Activated T-helper 2 cell treated with anti-CD3 and anti-CD28 coated beads, Interferon-gamma antibody, Interleukin-2, Interleukin-4, amounts not matched to agents 10 μg/mL and 5 μg/mL and 100 μg/mL, durations not matched to agents 14 hours and 24 hours and 36 hours (primary cell): ENCODE measurements around the gene CCDC134. TPM values are rescaled to one million over a fixed set of nuclear protein-coding genes. Genes with fewer than 3 reads are reported as not detected.

Experiments
- DNase-seq: peaks from one replicate; pipeline ENCODE4 v3.0.0; 2021; ENCODE audit warnings: low spot score
- H3K27ac Mint-ChIP-seq: one replicate; pipeline ENCODE4 v1.8.0; 2021; ENCODE audit warnings: mixed read lengths
- H3K27me3 Mint-ChIP-seq: one replicate; pipeline ENCODE4 v1.8.0; 2021; ENCODE audit warnings: low read depth, mixed read lengths
- H3K36me3 Mint-ChIP-seq: one replicate; pipeline ENCODE4 v1.8.0; 2021; ENCODE audit warnings: low read depth, mixed read lengths
- H3K4me1 Mint-ChIP-seq: one replicate; pipeline ENCODE4 v1.8.0; 2021; ENCODE audit warnings: low read depth, mixed read lengths
- H3K4me3 Mint-ChIP-seq: one replicate; pipeline ENCODE4 v1.8.0; 2021; ENCODE audit warnings: low read depth, mild to moderate bottlenecking, moderate library complexity, mixed read lengths
- H3K9me3 Mint-ChIP-seq: one replicate; pipeline ENCODE4 v1.8.0; 2021; ENCODE audit warnings: mixed read lengths
- intact Hi-C: fragments of 100-400 bp; cut with micrococcal nuclease; formaldehyde crosslinking; loops from one replicate; pipeline ENCODE4 v1.15.1; 2023
- total RNA-seq: library from RNA; stranded (reverse); gene quantifications from 2 replicates; pipeline ENCODE4 v1.2.3, GENCODE V29; 2022

Gene CCDC134
- total RNA-seq, 1 donor from 2014 or later, result 17.4 TPM

GRCh38 chr22:41775976-41776375 is 24.5 kb upstream of the CCDC134 start:
- DNase-seq, result no peak
- H3K27me3 Mint-ChIP-seq, result no peaks in the 10 kb centered on the region
- H3K27ac Mint-ChIP-seq, result no peak overlapping the region
- no peaks in the 10 kb centered on the region for H3K9me3 Mint-ChIP-seq
- intact Hi-C loops, result no loop called here
- H3K4me3 Mint-ChIP-seq, result no peak overlapping the region
- no peaks in the 10 kb centered on the region for H3K36me3 Mint-ChIP-seq
- peaks cover 16% of the 10 kb centered on the region for H3K4me1 Mint-ChIP-seq

DNA sequence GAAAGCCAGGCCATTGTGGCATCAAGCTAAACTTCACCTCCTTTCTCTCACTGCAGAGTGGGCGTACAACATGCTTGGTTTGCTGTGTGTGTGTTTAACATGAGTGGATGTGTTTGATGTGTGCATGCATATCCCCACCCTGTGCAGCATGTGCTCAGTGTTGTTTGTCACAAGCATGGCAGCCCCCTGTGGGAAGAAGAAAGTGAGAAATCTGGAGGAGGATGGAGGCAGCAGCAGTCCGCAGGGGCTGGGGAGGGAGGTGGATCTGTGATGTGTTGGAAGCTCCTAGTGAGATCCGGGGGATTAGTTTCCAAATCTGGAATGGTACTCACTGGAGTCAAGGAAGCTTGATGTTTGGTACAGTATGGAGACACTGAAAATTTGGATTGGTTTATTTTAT is 24.1 kb upstream of the CCDC134 start:
- H3K27me3 Mint-ChIP-seq, result no peaks in the 10 kb centered on the region

GRCh38 chr22:41777749-41778425 is 22.6 kb upstream of the CCDC134 start:
- intact Hi-C loops, result no loop called here
- H3K27me3 Mint-ChIP-seq, result no peaks in the 10 kb centered on the region
- DNase-seq, result no peak
- H3K4me1 Mint-ChIP-seq, result peaks cover 25% of the 10 kb centered on the region
- H3K27ac Mint-ChIP-seq, result no peak overlapping the region
- no peaks in the 10 kb centered on the region for H3K9me3 Mint-ChIP-seq
- no peak overlapping the region for H3K4me3 Mint-ChIP-seq
- H3K36me3 Mint-ChIP-seq, result no peaks in the 10 kb centered on the region

More for the DNA sequence above, 24.1 kb upstream of the CCDC134 start:
- H3K36me3 Mint-ChIP-seq, result no peaks in the 10 kb centered on the region
- H3K27ac Mint-ChIP-seq, result no peak overlapping the region
- peaks cover 16% of the 10 kb centered on the region for H3K4me1 Mint-ChIP-seq
- no peaks in the 10 kb centered on the region for H3K9me3 Mint-ChIP-seq
- H3K4me3 Mint-ChIP-seq, result no peak overlapping the region
- no peak for DNase-seq
- intact Hi-C loops, result no loop called here

DNA sequence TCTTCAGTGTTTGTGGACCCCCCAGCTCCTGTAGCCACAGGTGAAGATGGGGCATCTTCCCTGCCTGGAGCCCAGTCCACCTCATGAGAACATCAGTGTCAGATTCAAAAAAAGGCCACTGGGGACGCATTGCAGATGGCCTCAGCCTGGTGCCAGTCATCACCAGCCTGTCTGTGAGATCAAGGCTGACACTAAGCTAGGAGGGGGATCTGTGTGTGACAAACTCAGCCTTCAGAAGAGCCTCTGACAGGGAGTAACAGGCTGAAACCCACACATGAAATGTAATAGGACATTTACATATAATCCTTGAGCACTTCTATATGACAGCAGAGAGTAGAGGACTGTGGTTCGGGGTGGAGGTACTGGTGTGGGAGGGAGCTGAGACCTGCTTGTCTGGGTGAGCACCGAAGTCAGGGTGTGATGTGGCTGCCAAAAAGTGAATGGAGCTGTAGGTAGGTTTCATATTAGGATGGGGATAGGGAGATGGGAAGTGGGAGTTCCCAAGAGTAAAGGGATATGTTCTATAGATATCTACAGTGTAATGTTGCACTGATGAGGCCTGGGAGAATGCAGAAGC is 20.5 kb upstream of the CCDC134 start:
- Mint-ChIP-seq H3K4me3 (peak overlapping the region; percentile 75), H3K9me3 (no peaks in the 10 kb centered on the region), H3K27me3 (no peaks in the 10 kb centered on the region), H3K36me3 (peaks cover 8% of the 10 kb centered on the region), H3K27ac (peak overlapping the region; percentile 94), H3K4me1 (peaks cover 31% of the 10 kb centered on the region)
- intact Hi-C loops, result loop anchor here (2.0 to 5.0 kb wide), 2 partner anchors 53 to 83 kb away; partner anchors contain the start of genes MEI1 and SREBF2
- DNase-seq, result no peak

DNA sequence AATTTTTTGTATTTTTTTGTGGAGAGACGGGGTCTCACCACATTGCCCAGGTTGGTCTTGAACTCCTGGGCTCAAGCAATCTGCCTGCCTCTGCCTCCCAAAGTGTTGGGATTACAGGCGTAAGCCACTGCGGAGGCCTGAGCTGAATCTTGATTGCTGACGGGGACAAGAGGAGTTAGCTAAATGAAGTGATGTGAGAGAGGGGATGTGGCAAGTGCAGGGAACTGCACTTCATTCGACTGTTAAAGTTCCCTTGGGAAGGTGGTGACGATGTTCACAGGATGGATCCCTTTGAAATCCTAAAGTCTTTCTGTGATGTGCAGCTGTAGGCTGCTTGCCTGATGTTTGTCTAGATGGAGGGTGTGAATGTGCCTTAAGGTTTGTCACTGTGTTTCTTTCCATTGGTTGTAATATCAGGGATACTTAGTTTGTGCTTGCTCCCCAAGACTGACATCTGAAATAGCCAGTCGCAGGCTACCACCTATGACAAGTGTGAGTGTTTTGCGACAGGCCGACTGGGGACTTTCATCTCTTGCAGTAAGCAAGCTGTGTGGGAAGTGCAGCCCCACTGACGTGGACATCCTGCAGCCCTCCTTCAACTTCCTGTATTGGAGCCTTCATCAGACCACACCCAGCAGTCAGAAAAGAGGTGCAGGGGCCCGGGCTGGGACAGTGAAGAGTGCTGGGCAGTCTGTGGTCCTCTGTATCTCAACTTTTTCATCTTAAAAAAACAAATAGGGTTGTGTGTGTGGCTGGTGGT is 19.6 kb upstream of the CCDC134 start:
- Mint-ChIP-seq H3K9me3 (no peaks in the 10 kb centered on the region), H3K4me1 (peaks cover 31% of the 10 kb centered on the region), H3K4me3 (peak overlapping the region; percentile 89), H3K36me3 (peaks cover 8% of the 10 kb centered on the region), H3K27ac (peak overlapping the region; percentile 96), H3K27me3 (no peaks in the 10 kb centered on the region)
- DNase-seq, result peak; percentile 94
- intact Hi-C loops, result loop anchor here (1.0 to 5.0 kb wide), 3 partner anchors 19 to 84 kb away; partner anchors contain the start of genes CCDC134, MEI1 and SREBF2

- H3K27me3 Mint-ChIP-seq, result no peaks in the 10 kb centered on the region
- peaks cover 8% of the 10 kb centered on the region for H3K36me3 Mint-ChIP-seq
- intact Hi-C loops, result loop anchor here (1.0 to 5.0 kb wide), 3 partner anchors 19 to 84 kb away; partner anchors contain the start of genes CCDC134, MEI1 and SREBF2
- no peak for DNase-seq
- H3K4me1 Mint-ChIP-seq, result peaks cover 31% of the 10 kb centered on the region
- no peaks in the 10 kb centered on the region for H3K9me3 Mint-ChIP-seq
- H3K4me3 Mint-ChIP-seq, result peak overlapping the region; percentile 89
- peak overlapping the region; percentile 96 for H3K27ac Mint-ChIP-seq
Measured at GRCh38 chr22:41781507-41781906, 19.0 kb upstream of the CCDC134 start.

GRCh38 chr22:41782316-41782715 is 18.2 kb upstream of the CCDC134 start:
- peak; percentile 37 for DNase-seq
- intact Hi-C loops, result loop anchor here (5.0 kb wide), 1 partner anchor 85 kb away; the partner anchor contains the start of gene MEI1
- Mint-ChIP-seq H3K27ac (peak overlapping the region; percentile 96), H3K36me3 (peaks cover 14% of the 10 kb centered on the region), H3K9me3 (no peaks in the 10 kb centered on the region), H3K4me3 (peak overlapping the region; percentile 89), H3K4me1 (peaks cover 33% of the 10 kb centered on the region), H3K27me3 (no peaks in the 10 kb centered on the region)

DNA sequence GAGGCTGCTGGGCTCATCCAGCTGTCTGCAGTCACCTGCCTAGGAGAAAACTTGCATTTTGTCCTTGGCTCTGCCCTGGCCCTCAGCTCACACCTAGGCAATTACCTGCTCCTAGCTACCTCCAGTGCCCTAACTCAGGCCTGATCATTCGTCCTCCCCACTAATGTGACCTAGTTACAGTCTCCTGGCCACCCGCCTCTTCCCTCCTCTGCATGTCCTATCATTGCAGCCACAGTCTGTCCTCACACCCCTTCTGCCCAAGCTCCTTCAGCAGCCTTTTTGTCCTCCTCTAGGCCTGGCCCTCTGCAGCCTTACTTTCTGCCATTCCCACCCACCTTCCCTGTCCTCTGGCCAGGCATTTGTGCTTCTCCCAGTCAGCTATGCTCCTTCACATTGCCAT is 17.7 kb upstream of the CCDC134 start:
- peaks cover 33% of the 10 kb centered on the region for H3K4me1 Mint-ChIP-seq

GRCh38 chr22:41787331-41787730 is 13.1 kb upstream of the CCDC134 start:
- Mint-ChIP-seq H3K4me1 (peaks cover 13% of the 10 kb centered on the region), H3K36me3 (peaks cover 42% of the 10 kb centered on the region), H3K9me3 (no peaks in the 10 kb centered on the region), H3K27ac (no peak overlapping the region), H3K27me3 (no peaks in the 10 kb centered on the region), H3K4me3 (no peak overlapping the region)
- intact Hi-C loops, result no loop called here
- DNase-seq, result no peak

More for the DNA sequence above, 17.7 kb upstream of the CCDC134 start:
- Mint-ChIP-seq H3K27ac (peak overlapping the region; percentile 79), H3K36me3 (peaks cover 17% of the 10 kb centered on the region), H3K27me3 (no peaks in the 10 kb centered on the region), H3K4me3 (peak overlapping the region; percentile 89), H3K9me3 (no peaks in the 10 kb centered on the region)
- DNase-seq, result no peak
- intact Hi-C loops, result loop anchor here (5.0 kb wide), 1 partner anchor 85 kb away; the partner anchor contains the start of gene MEI1

DNA sequence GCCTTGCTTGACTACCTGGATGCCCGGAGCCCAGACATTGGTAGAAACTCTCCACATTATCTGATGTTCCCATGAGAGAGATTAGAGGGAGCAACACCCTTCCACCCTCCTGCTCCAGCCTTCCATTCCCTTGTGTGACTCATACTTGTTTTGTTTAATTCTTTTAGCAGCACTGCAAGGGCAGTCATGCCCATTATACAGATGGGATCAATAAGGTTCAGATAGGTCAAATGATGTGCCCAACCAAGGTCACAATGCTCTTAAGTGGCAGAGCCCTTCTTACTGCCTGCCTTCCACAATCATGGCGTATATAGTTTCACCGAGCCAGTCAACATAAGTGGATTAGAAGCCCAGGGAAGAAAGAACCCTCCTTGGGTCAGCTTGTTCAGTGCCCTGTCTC is 6.6 kb upstream of the CCDC134 start:
- H3K4me1 Mint-ChIP-seq, result no peaks in the 10 kb centered on the region
- H3K9me3 Mint-ChIP-seq, result no peaks in the 10 kb centered on the region
- intact Hi-C loops, result no loop called here
- no peaks in the 10 kb centered on the region for H3K27me3 Mint-ChIP-seq
- DNase-seq, result no peak
- no peak overlapping the region for H3K4me3 Mint-ChIP-seq
- no peak overlapping the region for H3K27ac Mint-ChIP-seq
- H3K36me3 Mint-ChIP-seq, result peaks cover 46% of the 10 kb centered on the region

DNA sequence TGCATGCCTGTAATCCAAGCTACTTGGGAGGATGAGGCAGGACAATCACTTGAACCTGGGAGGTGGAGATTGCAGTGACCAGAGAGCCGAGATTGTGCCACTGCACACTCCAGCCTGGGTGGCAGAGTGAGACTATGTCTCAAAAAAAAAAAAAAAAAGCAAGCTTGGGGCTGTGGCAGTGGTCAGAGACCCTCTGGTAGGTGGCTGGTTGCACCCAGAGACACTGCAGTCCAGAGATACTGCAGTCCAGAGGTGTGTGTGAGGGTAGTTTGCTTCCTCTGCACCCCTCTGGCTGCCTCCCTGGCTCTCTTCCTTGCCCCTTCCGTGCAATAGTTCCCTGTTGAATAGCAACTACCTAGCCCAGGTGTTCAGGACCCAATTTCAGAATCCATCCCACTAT is 1.7 kb upstream of the CCDC134 start:
- intact Hi-C loops, result no loop called here
- H3K4me3 Mint-ChIP-seq, result peak overlapping the region; percentile 93
- peaks cover 23% of the 10 kb centered on the region for H3K4me1 Mint-ChIP-seq
- H3K9me3 Mint-ChIP-seq, result no peaks in the 10 kb centered on the region
- peaks cover 33% of the 10 kb centered on the region for H3K36me3 Mint-ChIP-seq
- H3K27ac Mint-ChIP-seq, result no peak overlapping the region
- H3K27me3 Mint-ChIP-seq, result no peaks in the 10 kb centered on the region
- DNase-seq, result no peak

DNA sequence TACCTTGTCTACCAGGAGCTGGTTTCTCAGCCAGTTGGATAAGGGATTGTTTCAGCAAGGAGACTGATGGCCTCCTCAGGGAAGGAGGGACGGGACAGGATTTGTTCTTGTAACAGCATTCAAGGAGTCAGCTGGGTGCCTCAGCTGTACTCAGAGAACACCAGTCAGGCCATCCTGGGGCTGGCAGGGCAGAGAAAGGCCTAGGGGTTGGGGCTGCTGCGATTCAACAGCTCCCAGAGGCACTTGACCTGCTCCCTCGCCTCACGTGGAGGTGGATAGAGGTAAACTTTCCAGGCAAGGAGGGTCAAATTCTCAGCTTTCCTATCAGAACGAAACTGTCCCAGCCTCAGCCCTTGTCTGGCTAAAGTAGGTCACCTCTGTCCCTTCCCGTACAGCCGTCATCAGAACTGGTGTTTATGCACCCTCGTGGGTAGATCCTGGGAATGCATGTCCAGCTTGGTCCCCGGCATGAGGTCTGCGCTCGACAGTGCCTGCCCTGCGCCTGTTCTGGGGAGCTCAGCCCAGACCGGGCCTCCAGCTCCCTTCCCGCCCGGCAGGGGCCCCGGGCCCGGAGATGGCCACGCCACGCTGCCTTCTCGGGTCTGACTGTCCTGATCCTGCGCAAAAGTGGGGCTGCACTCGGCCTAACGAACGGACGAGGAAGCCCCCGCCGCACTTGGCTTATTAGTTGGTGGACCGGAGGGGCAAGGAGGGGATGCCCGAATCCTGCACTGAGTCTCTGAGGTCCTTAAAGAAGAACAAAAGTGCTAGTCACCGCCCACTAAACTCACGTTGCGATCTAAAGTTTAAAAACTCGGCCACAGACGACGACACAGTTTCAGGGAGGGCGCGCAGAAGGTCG is 762 bp upstream of the CCDC134 start:
- Mint-ChIP-seq H3K36me3 (peaks cover 30% of the 10 kb centered on the region), H3K4me3 (peak overlapping the region; percentile 93), H3K4me1 (peaks cover 30% of the 10 kb centered on the region), H3K27me3 (no peaks in the 10 kb centered on the region), H3K9me3 (no peaks in the 10 kb centered on the region), H3K27ac (peak overlapping the region; percentile 97)
- intact Hi-C loops, result loop anchor here (1.0 to 5.0 kb wide), 6 partner anchors 18 to 141 kb away; partner anchors contain the start of gene MEI1
- DNase-seq, result no peak
